Caco-2 (cell line): ENCODE results near the gene UNC5B. TPM values are rescaled to one million over a fixed set of nuclear protein-coding genes. Genes with fewer than 3 reads are reported as not detected.

Experiments
- BruUV-seq: library from RNA; stranded (reverse); fragments of 400-500 nt; replicated peaks from 2 replicates; lab custom pipeline; 2021; lab: Mats Ljungman, UMichigan
- CTCF ChIA-PET: fragments of 300-600 bp; sonication (Branson Sonifier 250); formaldehyde crosslinking; loops from one replicate; lab custom pipeline; 2022; ENCODE audit warnings: antibody characterized with exemption; lab: Charles Lee
- POLR2A ChIA-PET: fragments of 300-600 bp; sonication (Branson Sonifier 250); formaldehyde crosslinking; loops from one replicate; lab custom pipeline; 2022; ENCODE audit warnings: antibody characterized with exemption; lab: Charles Lee
- DNase-seq, 2 experiments: peaks; one replicate each; pipeline versions ENCODE4 v3.0.0 to v3.0.0-alpha.2; 2020 to 2022
- H3K27me3 ChIP-seq: replicated peaks from 2 replicates; pipeline ENCODE4 v1.6.0; 2011; ENCODE audit warnings: low read length; ENCODE audit not compliant: control insufficient read depth, insufficient read depth
- H3K36me3 ChIP-seq: 2 replicates; pipeline ENCODE4 v1.5.1; 2011; ENCODE audit warnings: low read length; ENCODE audit not compliant: control insufficient read depth, insufficient read depth
- H3K4me1 ChIP-seq: fragments of 250-450 bp; sonication (Bioruptor Pico); 2 replicates; pipeline ENCODE4 v1.5.1; 2020; ENCODE audit warnings: mild to moderate bottlenecking
- H3K4me3 ChIP-seq: 2 replicates; pipeline ENCODE4 v1.5.1; 2011; ENCODE audit warnings: low read depth, mild to moderate bottlenecking, control low read depth, low read length
- H3K9me3 ChIP-seq: fragments of 250-450 bp; sonication (Bioruptor Pico); 2 replicates; pipeline ENCODE4 v1.5.1; 2020; ENCODE audit warnings: mild to moderate bottlenecking, moderate library complexity
- H3K27ac Mint-ChIP-seq: one replicate; pipeline ENCODE4 v1.8.0; 2022; ENCODE audit warnings: mixed read lengths; ENCODE audit not compliant: unreplicated experiment
- H3K27me3 Mint-ChIP-seq: one replicate; pipeline ENCODE4 v1.8.0; 2022; ENCODE audit warnings: mixed read lengths; ENCODE audit not compliant: insufficient read depth, unreplicated experiment
- H3K36me3 Mint-ChIP-seq: one replicate; pipeline ENCODE4 v1.8.0; 2022; ENCODE audit warnings: mild to moderate bottlenecking, mixed read lengths; ENCODE audit not compliant: insufficient read depth, unreplicated experiment
- H3K4me1 Mint-ChIP-seq: one replicate; pipeline ENCODE4 v1.8.0; 2022; ENCODE audit warnings: low read depth, mixed read lengths; ENCODE audit not compliant: unreplicated experiment
- H3K4me3 Mint-ChIP-seq: one replicate; pipeline ENCODE4 v1.8.0; 2022; ENCODE audit warnings: mild to moderate bottlenecking, moderate library complexity, mixed read lengths; ENCODE audit not compliant: unreplicated experiment
- H3K9me3 Mint-ChIP-seq: one replicate; pipeline ENCODE4 v1.8.0; 2022; ENCODE audit warnings: mixed read lengths; ENCODE audit not compliant: unreplicated experiment
- CTCF ChIP-seq, 2 experiments: fragments of 200-600 bp in 1 of 2; IDR thresholded peaks; 1 replicate in 1 of 2; 2 replicates in 1 of 2; pipeline versions ENCODE4 v1.5.1 to v1.8.0; 2011 to 2022; ENCODE audit warnings: antibody characterized with exemption in 1 of 2, control low read depth in 1 of 2, inconsistent platforms in 1 of 2, low read depth in 1 of 2, low read length in 1 of 2, mild to moderate bottlenecking in 1 of 2, moderate library complexity in 1 of 2; ENCODE audit not compliant: insufficient read depth in 1 of 2, severe bottlenecking in 1 of 2, unreplicated experiment in 1 of 2
- intact Hi-C: fragments of 100-400 bp; cut with micrococcal nuclease; formaldehyde crosslinking; loops from one replicate; pipeline ENCODE4 v1.10.0; 2022; ENCODE audit not compliant: unreplicated experiment
- total RNA-seq: library from RNA; stranded (reverse); gene quantifications from 2 replicates; pipeline ENCODE4 v1.2.3, GENCODE V29; 2022

The UNC5B gene
- total RNA-seq, 1 experiment from 2014 or later, result 22.4 TPM

GRCh38 chr10:71219918-71220688 is 7.7 kb downstream of the UNC5B start:
- peak in 1 of 2 experiments; percentile 22 for DNase-seq
- no peak overlapping the region for H3K27ac Mint-ChIP-seq
- Histone ChIP-seq H3K4me3 (no peak overlapping the region), H3K27me3 (no peaks in the 10 kb centered on the region; the same call in 1 of the 2 replicates), H3K9me3 (no peaks in the 10 kb centered on the region), H3K4me1 (peaks cover 10% of the 10 kb centered on the region), H3K36me3 (no peaks in the 10 kb centered on the region)
- ChIA-PET POLR2A (no interaction called here), CTCF (no interaction called here)
- no peaks in the 10 kb centered on the region for H3K36me3 Mint-ChIP-seq
- TF ChIP-seq CTCF (IDR thresholded peaks at IDR 0.05; ENCODE audit: insufficient read depth in 1 of 2, low read depth in 1 of 2, low read length in 1 of 2, severe bottlenecking in 1 of 2, unreplicated experiment in 1 of 2), result no peak
- no TSS peak for BruUV-seq
- H3K4me3 Mint-ChIP-seq, result no peak overlapping the region
- peaks cover 8% of the 10 kb centered on the region for H3K4me1 Mint-ChIP-seq
- H3K9me3 Mint-ChIP-seq, result no peaks in the 10 kb centered on the region
- intact Hi-C loops, result no loop called here
- H3K27me3 Mint-ChIP-seq, result no peaks in the 10 kb centered on the region

GRCh38 chr10:71220689-71221540 is 8.5 kb downstream of the UNC5B start:
- Histone ChIP-seq H3K36me3 (no peaks in the 10 kb centered on the region), H3K4me1 (peaks cover 9% of the 10 kb centered on the region), H3K27me3 (no peaks in the 10 kb centered on the region; the same call in 1 of the 2 replicates), H3K4me3 (no peak overlapping the region), H3K9me3 (no peaks in the 10 kb centered on the region)
- ChIA-PET CTCF (interaction anchor here (1.1 kb wide), 1 partner anchor 49 kb away, joined by 3 read pairs; no protein-coding TSS in a partner anchor), POLR2A (no interaction called here)
- TF ChIP-seq CTCF (IDR thresholded peaks at IDR 0.05; ENCODE audit: insufficient read depth in 1 of 2, low read depth in 1 of 2, low read length in 1 of 2, severe bottlenecking in 1 of 2, unreplicated experiment in 1 of 2), result no peak
- peak in 1 of 2 experiments; percentile 26 for DNase-seq
- peaks cover 8% of the 10 kb centered on the region for H3K4me1 Mint-ChIP-seq
- intact Hi-C loops, result no loop called here
- no peak overlapping the region for H3K4me3 Mint-ChIP-seq
- no peaks in the 10 kb centered on the region for H3K9me3 Mint-ChIP-seq
- no peak overlapping the region for H3K27ac Mint-ChIP-seq
- no peaks in the 10 kb centered on the region for H3K27me3 Mint-ChIP-seq
- no TSS peak for BruUV-seq
- no peaks in the 10 kb centered on the region for H3K36me3 Mint-ChIP-seq

GRCh38 chr10:71221586-71222202 is 9.3 kb downstream of the UNC5B start:
- Mint-ChIP-seq H3K27me3 (no peaks in the 10 kb centered on the region), H3K4me3 (no peak overlapping the region), H3K4me1 (peaks cover 8% of the 10 kb centered on the region), H3K9me3 (no peaks in the 10 kb centered on the region), H3K27ac (no peak overlapping the region), H3K36me3 (no peaks in the 10 kb centered on the region)
- no peaks in the 10 kb centered on the region for H3K27me3 ChIP-seq
- no peak overlapping the region for H3K4me3 ChIP-seq
- peak in 1 of 2 experiments; percentile 9 for DNase-seq
- ChIA-PET CTCF (interaction anchor here (0.6 to 1.1 kb wide), 2 partner anchors 13 to 48 kb away, joined by 3 to 4 read pairs; no protein-coding TSS in a partner anchor), POLR2A (no interaction called here)
- no peak for TF ChIP-seq CTCF (IDR thresholded peaks at IDR 0.05; ENCODE audit: insufficient read depth in 1 of 2, low read depth in 1 of 2, low read length in 1 of 2, severe bottlenecking in 1 of 2, unreplicated experiment in 1 of 2)
- intact Hi-C loops, result no loop called here
- no peaks in the 10 kb centered on the region for H3K9me3 ChIP-seq
- BruUV-seq, result no TSS peak
- no peaks in the 10 kb centered on the region for H3K36me3 ChIP-seq
- 0 out of 2 replicates have a peak, but pooled peaks cover 3% of the 10 kb centered on the region for H3K4me1 ChIP-seq
